HepG2 (cell line): ENCODE results near the gene ARAP1. TPM values are rescaled to one million over a fixed set of nuclear protein-coding genes. Genes with fewer than 3 reads are reported as not detected.

Experiments
- AHR ChIP-seq: IDR thresholded peaks from 2 replicates; pipeline ENCODE4 v1.6.1; 2018; ENCODE audit warnings: missing genetic modification reagents, missing compliant biosample characterization
- CTCF ChIP-seq: sonication (generic); formaldehyde crosslinking; IDR thresholded peaks from 2 replicates; pipeline ENCODE4 v1.5.0; 2020; ENCODE audit warnings: mild to moderate bottlenecking, missing genetic modification reagents, moderate library complexity
- E2F1 ChIP-seq: sonication (generic); formaldehyde crosslinking; IDR thresholded peaks from 2 replicates; pipeline ENCODE4 v1.5.0; 2020; ENCODE audit warnings: missing genetic modification reagents
- FOXP4 ChIP-seq: sonication (generic); formaldehyde crosslinking; IDR thresholded peaks from 2 replicates; pipeline ENCODE4 v1.4.0; 2020; ENCODE audit warnings: missing genetic modification reagents
- HES4 ChIP-seq: sonication (generic); formaldehyde crosslinking; IDR thresholded peaks from 2 replicates; pipeline ENCODE4 v1.9.0; 2021; ENCODE audit warnings: mild to moderate bottlenecking, missing genetic modification reagents, borderline replicate concordance
- HMG20A ChIP-seq: IDR thresholded peaks from 2 replicates; pipeline ENCODE4 v1.6.1; 2016; ENCODE audit warnings: borderline replicate concordance
- IRF2 ChIP-seq: IDR thresholded peaks from 2 replicates; pipeline ENCODE4 v1.6.1; 2018; ENCODE audit warnings: missing genetic modification reagents, missing compliant biosample characterization
- KLF15 ChIP-seq: sonication (generic); formaldehyde crosslinking; IDR thresholded peaks from 2 replicates; pipeline ENCODE4 v1.8.1; 2023; ENCODE audit warnings: borderline replicate concordance, mild to moderate bottlenecking, inconsistent platforms, missing genetic modification reagents, mixed read lengths
- PLRG1 ChIP-seq: fragments of 450-650 bp; conservative IDR thresholded peaks from 2 replicates; pipeline ENCODE4 v1.6.1; 2016
- RAD21 ChIP-seq: fragments of 450-650 bp; formaldehyde crosslinking; IDR thresholded peaks from 2 replicates; pipeline ENCODE4 v1.5.0; 2020; ENCODE audit warnings: mild to moderate bottlenecking
- SIN3B ChIP-seq: fragments of 150-350 bp; IDR thresholded peaks from 2 replicates; pipeline ENCODE4 v1.6.1; 2014; ENCODE audit warnings: low read length
- SMARCE1 ChIP-seq: fragments of 450-650 bp; IDR thresholded peaks from 2 replicates; pipeline ENCODE4 v1.6.1; 2017; ENCODE audit warnings: borderline replicate concordance
- TAF15 ChIP-seq: fragments of 200-400 bp; formaldehyde crosslinking; IDR thresholded peaks from one replicate; pipeline ENCODE4 v1.6.1; 2018; ENCODE audit warnings: mild to moderate bottlenecking, low read depth, low read length; ENCODE audit not compliant: poor library complexity, severe bottlenecking
- TOPORS ChIP-seq: sonication (generic); formaldehyde crosslinking; IDR thresholded peaks from 2 replicates; pipeline ENCODE4 v1.8.0; 2023; ENCODE audit warnings: mild to moderate bottlenecking, missing genetic modification reagents
- UBTF ChIP-seq: sonication (generic); formaldehyde crosslinking; IDR thresholded peaks from 2 replicates; pipeline ENCODE4 v1.4.0; 2020; ENCODE audit warnings: mild to moderate bottlenecking, missing genetic modification reagents
- ZBTB2 ChIP-seq: sonication (generic); formaldehyde crosslinking; IDR thresholded peaks from 2 replicates; pipeline ENCODE4 v1.8.0; 2022; ENCODE audit warnings: low read depth, missing genetic modification reagents
- ZBTB38 ChIP-seq: sonication (generic); formaldehyde crosslinking; IDR thresholded peaks from 2 replicates; pipeline ENCODE4 v1.5.1; 2020; ENCODE audit warnings: mild to moderate bottlenecking, missing genetic modification reagents
- ZNF556 ChIP-seq: sonication (generic); formaldehyde crosslinking; IDR thresholded peaks from 2 replicates; pipeline ENCODE4 v1.4.0; 2020; ENCODE audit warnings: mild to moderate bottlenecking, missing genetic modification reagents, borderline replicate concordance
- ZNF619 ChIP-seq: sonication (generic); formaldehyde crosslinking; IDR thresholded peaks from 2 replicates; pipeline ENCODE4 v1.4.0; 2020; ENCODE audit warnings: mild to moderate bottlenecking, missing genetic modification reagents
- ZNF776 ChIP-seq: sonication (generic); formaldehyde crosslinking; IDR thresholded peaks from 2 replicates; pipeline ENCODE4 v1.4.0; 2020; ENCODE audit warnings: mild to moderate bottlenecking, missing genetic modification reagents
- ZNF777 ChIP-seq: sonication (generic); formaldehyde crosslinking; IDR thresholded peaks from 2 replicates; pipeline ENCODE4 v1.4.0; 2020; ENCODE audit warnings: missing genetic modification reagents
- ZNF782 ChIP-seq: sonication (generic); formaldehyde crosslinking; IDR thresholded peaks from 2 replicates; pipeline ENCODE4 v1.4.0; 2020; ENCODE audit warnings: missing genetic modification reagents, mild to moderate bottlenecking, borderline replicate concordance
- ZNF816 ChIP-seq: sonication (generic); formaldehyde crosslinking; IDR thresholded peaks from 2 replicates; pipeline ENCODE4 v1.8.0; 2022; ENCODE audit warnings: missing genetic modification reagents, mild to moderate bottlenecking, borderline replicate concordance
- polyA plus RNA-seq, 8 experiments: library from polyadenylated mRNA; depleted of rRNA in 3 of 8; stranded (reverse) in 7 of 8; unstranded in 1 of 8; fragments of >200 nt; fragmentation: Illumina TruSeq in 4 of 8; extraction: Trizol in 4 of 8; gene quantifications; 2 replicates each; pipeline versions ENCODE4 v1.2.1 to v1.2.3, GENCODE V29; 2011 to 2016; ENCODE audit warnings: low read depth in 4 of 8, missing spikeins in 1 of 8, mixed read lengths in 1 of 8; ENCODE audit not compliant: insufficient read depth in 1 of 8
- total RNA-seq, 5 experiments: library from RNA; depleted of rRNA; stranded (reverse); fragments of >200 nt; fragmentation: Illumina TruSeq; extraction: Trizol; gene quantifications; 2 replicates each; pipeline ENCODE4 v1.2.3, GENCODE V29; 2016; ENCODE audit warnings: low read depth in 1 of 5

The ARAP1 gene
- total and polyA plus RNA-seq, 2 of the 13 experiments (the other 11 are each of a cell fraction or from before 2014, with no cell fraction given), result 43.2 to 55.5 TPM

- TF ChIP-seq ZBTB2 (CRISPR knock-in tag), result no peak
- peak; percentile 21; the same call in 1 of the 2 replicates for TF ChIP-seq RAD21 (CRISPR knock-in tag)
- no peak for TF ChIP-seq TAF15
- TF ChIP-seq SMARCE1, result no peak
- TF ChIP-seq KLF15 (CRISPR knock-in tag), result no peak
- no peak for TF ChIP-seq UBTF (CRISPR knock-in tag)
- TF ChIP-seq ZNF816 (CRISPR knock-in tag), result no peak
- no peak for TF ChIP-seq ZNF777
- 0 out of 2 replicates have a peak, but pooled peaks have one; percentile 19 for TF ChIP-seq ZNF776
- TF ChIP-seq ZNF619 (CRISPR knock-in tag), result no peak
- peak; percentile 67 for TF ChIP-seq CTCF (CRISPR knock-in tag)
- no peak for TF ChIP-seq E2F1 (CRISPR knock-in tag)
- TF ChIP-seq TOPORS, result no peak
- TF ChIP-seq HES4 (CRISPR knock-in tag), result no peak
- no peak for TF ChIP-seq PLRG1
- TF ChIP-seq IRF2 (CRISPR knock-in tag), result no peak
- TF ChIP-seq ZBTB38 (CRISPR knock-in tag), result no peak
- TF ChIP-seq AHR (CRISPR knock-in tag), result no peak
- TF ChIP-seq ZNF782 (CRISPR knock-in tag), result no peak
- no peak for TF ChIP-seq ZNF556 (CRISPR knock-in tag)
- no peak for TF ChIP-seq HMG20A
- TF ChIP-seq FOXP4 (CRISPR knock-in tag), result no peak
- no peak for TF ChIP-seq SIN3B
Measured at GRCh38 chr11:72684236-72684912, 67.8 kb downstream of the ARAP1 start (continued).
